Measurements from ENCODE around the gene RRBP1. TPM values are rescaled to one million over a fixed set of nuclear protein-coding genes. Genes with fewer than 3 reads are reported as not detected.

RRBP1 gene
- total and polyA plus RNA-seq, 4 experiments from 2014 or later = 0.63 to 33.7 (median 21.0) TPM

DNA sequence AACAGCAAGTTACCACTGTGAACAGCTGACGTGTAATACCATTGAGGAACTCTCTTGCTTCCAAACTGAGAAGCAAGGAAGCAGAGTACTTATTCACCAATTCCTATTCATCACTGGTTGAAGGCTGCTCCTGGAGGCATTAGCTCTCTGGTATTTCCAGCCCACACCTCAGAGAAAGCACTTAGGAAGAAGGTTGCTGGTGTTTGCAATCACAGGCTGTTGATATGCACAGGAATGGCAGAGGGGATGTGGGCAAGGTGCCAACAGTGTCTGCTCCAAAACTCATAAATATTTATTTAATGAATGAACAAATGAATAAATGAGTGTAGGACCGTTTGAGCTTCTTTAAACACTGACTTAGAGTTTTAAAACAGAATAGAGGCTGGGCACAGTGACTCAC lies 6.9 kb upstream of the RRBP1 start:
- no peak overlapping the region for H3K27ac Mint-ChIP-seq
- ChIA-PET POLR2A (ENCODE audit: partially characterized antibody) (no interaction called here), CTCF (ENCODE audit: partially characterized antibody) (no interaction called here)
- H3K4me1 Mint-ChIP-seq = no peaks in the 10 kb centered on the region
- Histone ChIP-seq H3K9me3 (ENCODE audit: control insufficient read depth in 1 of 2, low read length in 2 of 2) (no peaks in the 10 kb centered on the region), H3K4me3 (ENCODE audit: low read length in 2 of 2) (no peak overlapping the region), H3K36me3 (ENCODE audit: insufficient read depth, low read length) (no peaks in the 10 kb centered on the region), H3K4me1 (ENCODE audit: insufficient read depth, low read length) (no peaks in the 10 kb centered on the region), H3K27ac (ENCODE audit: low read depth, low read length) (no peak overlapping the region), H3K27me3 (ENCODE audit: insufficient read depth, low read length) (peaks cover 16% of the 10 kb centered on the region)
- H3K36me3 Mint-ChIP-seq = no peaks in the 10 kb centered on the region
- intact Hi-C loops (cut with micrococcal nuclease) = no loop called here
- H3K27me3 Mint-ChIP-seq = peaks cover 42 to 50% of the 10 kb centered on the region in 2 donors
- no peak for DNase-seq
- H3K4me3 Mint-ChIP-seq = no peak overlapping the region
- H3K9me3 Mint-ChIP-seq = peaks cover 0 to 12% (median 5%) of the 10 kb centered on the region in 8 donors

DNA sequence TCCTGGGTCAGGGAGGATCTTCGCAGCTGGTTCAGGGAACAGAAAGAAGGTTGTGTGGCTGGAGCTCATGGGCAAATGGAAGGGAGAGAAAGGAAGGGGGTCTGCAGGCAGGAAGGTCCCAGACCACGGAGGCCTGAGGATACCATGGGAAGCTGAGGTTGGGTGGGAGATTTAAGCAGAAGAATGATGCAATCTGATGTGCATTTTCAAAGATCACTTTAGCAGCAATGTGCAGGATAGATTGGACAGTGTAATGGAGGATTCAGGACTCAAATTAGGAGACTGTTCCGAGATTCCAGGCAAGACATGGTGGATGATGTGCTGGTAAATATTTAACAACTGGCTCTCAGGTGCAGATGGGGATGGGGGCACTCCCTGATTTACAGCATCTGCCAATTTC lies 5.8 kb upstream of the RRBP1 start:
- no peaks in the 10 kb centered on the region for H3K36me3 ChIP-seq (ENCODE audit: insufficient read depth, low read length)
- CTCF ChIA-PET (ENCODE audit: partially characterized antibody) = no interaction called here
- Mint-ChIP-seq H3K27ac (no peak overlapping the region), H3K27me3 (peaks cover 43 to 46% of the 10 kb centered on the region in 2 donors), H3K4me1 (peaks cover 3 to 6% (median 4%) of the 10 kb centered on the region in 4 donors), H3K4me3 (no peak overlapping the region), H3K9me3 (peaks cover 0 to 12% (median 5%) of the 10 kb centered on the region in 8 donors), H3K36me3 (no peaks in the 10 kb centered on the region)
- POLR2A ChIA-PET (ENCODE audit: partially characterized antibody) = no interaction called here
- intact Hi-C loops (cut with micrococcal nuclease) = no loop called here
- DNase-seq = no peak
- no peak overlapping the region for H3K4me3 ChIP-seq (ENCODE audit: low read length in 2 of 2)
- no peak overlapping the region for H3K27ac ChIP-seq (ENCODE audit: low read depth, low read length)
- H3K4me1 ChIP-seq (ENCODE audit: insufficient read depth, low read length) = peaks cover 7% of the 10 kb centered on the region
- peaks cover 16% of the 10 kb centered on the region for H3K27me3 ChIP-seq (ENCODE audit: insufficient read depth, low read length)
- no peaks in the 10 kb centered on the region for H3K9me3 ChIP-seq (ENCODE audit: control insufficient read depth in 1 of 2, low read length in 2 of 2)

DNA sequence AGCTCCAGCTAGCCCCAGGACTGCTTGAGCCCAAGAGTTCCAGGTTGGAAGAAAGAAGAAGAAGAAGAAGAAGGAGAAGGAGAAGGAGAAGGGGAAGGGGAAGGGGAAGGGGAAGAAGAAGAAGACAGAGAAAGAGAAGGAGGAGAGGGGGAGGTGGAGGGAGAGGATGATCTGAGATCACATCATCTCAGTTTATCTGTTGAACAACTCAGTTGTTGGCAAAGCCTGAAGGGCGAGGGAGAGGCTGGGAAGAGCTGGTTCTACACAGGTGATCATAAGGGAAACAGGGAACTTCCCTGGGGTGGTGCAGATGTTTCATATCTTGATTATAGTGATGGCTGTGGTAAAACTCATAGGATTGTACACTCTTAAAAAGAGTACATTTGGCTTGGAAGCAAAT lies 3.1 kb upstream of the RRBP1 start:
- no peak for DNase-seq
- no peak overlapping the region for H3K27ac ChIP-seq (ENCODE audit: low read depth, low read length)
- no peaks in the 10 kb centered on the region for H3K9me3 ChIP-seq (ENCODE audit: control insufficient read depth in 1 of 2, low read length in 2 of 2)
- ChIA-PET CTCF (ENCODE audit: partially characterized antibody) (no interaction called here), POLR2A (ENCODE audit: partially characterized antibody) (no interaction called here)
- no peaks in the 10 kb centered on the region for H3K36me3 ChIP-seq (ENCODE audit: insufficient read depth, low read length)
- intact Hi-C loops (cut with micrococcal nuclease) = no loop called here
- Mint-ChIP-seq H3K4me3 (no peak overlapping the region), H3K27me3 (peaks cover 28 to 34% of the 10 kb centered on the region in 2 donors), H3K4me1 (peaks cover 8 to 19% (median 13%) of the 10 kb centered on the region in 4 donors), H3K36me3 (peaks cover 0 to 2% of the 10 kb centered on the region in 2 donors), H3K27ac (no peak overlapping the region), H3K9me3 (peaks cover 0 to 7% (median 3%) of the 10 kb centered on the region in 8 donors)
- H3K4me1 ChIP-seq (ENCODE audit: insufficient read depth, low read length) = peaks cover 16% of the 10 kb centered on the region
- H3K4me3 ChIP-seq (ENCODE audit: low read length in 2 of 2) = no peak overlapping the region
- peaks cover 10% of the 10 kb centered on the region for H3K27me3 ChIP-seq (ENCODE audit: insufficient read depth, low read length)

DNA sequence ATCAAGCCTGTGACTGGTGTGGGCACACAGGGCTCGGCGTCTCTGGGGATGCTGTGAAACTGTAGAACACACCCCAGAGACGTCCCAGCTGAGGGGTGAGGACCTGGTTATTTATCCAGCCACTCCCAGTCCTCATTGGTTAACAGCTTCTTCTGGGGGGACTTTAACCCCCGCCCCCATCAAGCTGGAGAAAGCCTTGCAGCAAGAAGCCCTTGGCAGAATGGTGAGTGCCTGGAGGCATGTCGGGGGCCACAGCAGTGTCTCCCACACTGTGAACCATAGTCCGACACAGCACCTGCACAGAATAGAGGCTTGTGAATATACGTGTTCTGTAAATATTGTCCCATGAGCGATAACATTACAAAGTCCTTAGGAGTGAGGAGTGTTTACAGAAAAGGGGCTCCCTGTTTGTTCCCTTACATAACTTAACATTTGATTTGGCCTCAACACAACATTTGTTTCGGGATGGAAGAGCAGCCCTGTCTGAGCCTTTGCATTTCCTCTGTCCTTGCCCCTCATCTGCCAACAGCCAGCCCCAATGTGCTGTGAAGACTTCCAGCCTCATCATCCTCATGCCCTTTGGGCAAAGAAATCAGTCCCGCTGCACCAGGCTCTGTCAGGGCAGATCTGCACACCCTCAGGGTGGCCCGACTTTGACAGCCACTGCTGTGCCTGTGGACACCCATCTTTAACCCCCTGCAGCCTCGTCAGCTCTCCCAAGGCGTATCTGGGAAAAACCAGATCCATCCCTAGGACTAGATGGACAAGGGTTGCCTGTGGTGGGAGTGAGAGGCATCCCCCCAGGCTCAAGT lies 2.2 kb upstream of the RRBP1 start:
- CTCF ChIA-PET (ENCODE audit: partially characterized antibody) = interaction anchor here (2.8 to 6.3 kb wide), 3 partner anchors 214 to 313 kb away, joined by 22 to 53 read pairs (median 28); partner anchors contain the start of genes MGME1 and SNX5
- peak overlapping the region in 2 of 8 donors; percentile 1 to 2 for H3K4me3 Mint-ChIP-seq
- intact Hi-C loops (cut with micrococcal nuclease) = no loop called here

DNA sequence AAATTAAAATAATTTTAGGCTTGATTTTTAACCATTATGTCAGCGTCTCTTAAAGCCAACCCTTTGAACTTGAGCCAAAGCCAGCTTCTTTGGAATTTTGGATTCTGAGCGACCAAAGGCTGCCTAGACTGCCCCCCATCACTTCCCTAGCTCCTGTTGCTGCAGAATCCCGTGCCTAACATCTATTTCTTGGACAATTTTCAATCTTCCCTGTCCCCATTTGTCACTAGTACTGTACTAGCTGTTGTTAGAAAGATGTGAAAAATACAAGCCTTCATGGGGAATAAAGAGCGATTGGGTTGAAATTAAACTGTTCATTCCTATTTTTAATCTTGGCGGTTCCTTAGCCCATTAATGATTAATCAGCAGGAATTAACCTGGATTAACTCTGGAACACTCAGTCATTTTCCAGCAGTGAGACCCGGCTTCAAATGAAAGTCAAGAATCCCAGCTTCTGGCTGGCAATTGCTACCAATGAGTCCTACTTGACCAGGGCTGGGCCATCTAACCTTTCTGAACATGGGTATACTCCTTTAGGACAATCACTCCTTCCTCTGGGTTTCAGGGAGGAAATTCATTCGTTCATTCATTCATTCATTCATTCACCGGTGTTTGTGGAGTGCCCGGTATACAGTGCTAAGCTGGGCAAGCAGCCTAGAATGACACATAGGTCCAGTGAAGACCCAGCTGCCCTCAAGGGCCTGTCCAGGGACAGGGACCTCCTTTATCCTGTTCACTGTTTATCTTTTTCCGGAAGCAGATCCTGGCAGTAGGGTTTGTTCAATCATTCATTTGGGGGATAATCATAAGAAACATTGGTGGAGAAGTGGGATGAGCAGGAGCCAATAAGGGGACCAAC lies 1.4 kb upstream of the RRBP1 start:
- peaks cover 0 to 5% of the 10 kb centered on the region in 2 donors for H3K36me3 Mint-ChIP-seq
- ChIA-PET POLR2A (ENCODE audit: partially characterized antibody) (interaction anchor here (0.6 to 4.2 kb wide), 14 partner anchors 8 to 824 kb away, joined by 3 to 77 read pairs (median 6); partner anchors contain the start of genes BFSP1, DSTN, KAT14 and MGME1), CTCF (ENCODE audit: partially characterized antibody) (interaction anchor here (0.9 to 6.3 kb wide), 37 partner anchors 8 to 604 kb away, joined by 3 to 53 read pairs (median 4); partner anchors contain the start of genes BANF2, DSTN, MGME1 and SNX5)
- intact Hi-C loops (cut with micrococcal nuclease) = loop anchor here (2.0 kb wide), 4 partner anchors 73 to 823 kb away; partner anchors contain the start of genes KAT14, PET117 and SEC23B
- Histone ChIP-seq H3K27me3 (ENCODE audit: insufficient read depth, low read length) (peaks cover 6% of the 10 kb centered on the region), H3K4me3 (ENCODE audit: low read length in 2 of 2) (peak overlapping the region in 1 of 2 donors; percentile 79), H3K9me3 (ENCODE audit: control insufficient read depth in 1 of 2, low read length in 2 of 2) (no peaks in the 10 kb centered on the region), H3K36me3 (ENCODE audit: insufficient read depth, low read length) (no peaks in the 10 kb centered on the region), H3K4me1 (ENCODE audit: insufficient read depth, low read length) (peaks cover 22% of the 10 kb centered on the region), H3K27ac (ENCODE audit: low read depth, low read length) (no peak overlapping the region)
- H3K9me3 Mint-ChIP-seq = peaks cover 0 to 7% (median 2%) of the 10 kb centered on the region in 8 donors
- peaks cover 24 to 31% of the 10 kb centered on the region in 2 donors for H3K27me3 Mint-ChIP-seq
- DNase-seq = no peak
- peak overlapping the region in 3 of 7 donors; percentile 35 to 86 (median 83) for H3K27ac Mint-ChIP-seq
- peak overlapping the region in 7 of 8 donors; percentile 75 to 94 (median 89) for H3K4me3 Mint-ChIP-seq
- H3K4me1 Mint-ChIP-seq = peaks cover 10 to 28% (median 19%) of the 10 kb centered on the region in 4 donors

More for the DNA sequence above, 2.2 kb upstream of the RRBP1 start:
- Histone ChIP-seq H3K4me1 (ENCODE audit: insufficient read depth, low read length) (peaks cover 22% of the 10 kb centered on the region), H3K9me3 (ENCODE audit: control insufficient read depth in 1 of 2, low read length in 2 of 2) (no peaks in the 10 kb centered on the region), H3K27me3 (ENCODE audit: insufficient read depth, low read length) (peaks cover 9% of the 10 kb centered on the region), H3K4me3 (ENCODE audit: low read length in 2 of 2) (no peak overlapping the region), H3K36me3 (ENCODE audit: insufficient read depth, low read length) (no peaks in the 10 kb centered on the region), H3K27ac (ENCODE audit: low read depth, low read length) (no peak overlapping the region)
- Mint-ChIP-seq H3K27ac (peak overlapping the region in 1 of 7 donors; percentile 86), H3K9me3 (peaks cover 0 to 7% (median 2%) of the 10 kb centered on the region in 8 donors), H3K4me1 (peaks cover 10 to 28% (median 19%) of the 10 kb centered on the region in 4 donors), H3K36me3 (peaks cover 0 to 2% of the 10 kb centered on the region in 2 donors), H3K27me3 (peaks cover 26 to 31% of the 10 kb centered on the region in 2 donors)
- POLR2A ChIA-PET (ENCODE audit: partially characterized antibody) = interaction anchor here (4.2 kb wide), 1 partner anchor 283 kb away, joined by 77 read pairs; the partner anchor contains the start of genes MGME1 and SNX5
- no peak for DNase-seq

DNA sequence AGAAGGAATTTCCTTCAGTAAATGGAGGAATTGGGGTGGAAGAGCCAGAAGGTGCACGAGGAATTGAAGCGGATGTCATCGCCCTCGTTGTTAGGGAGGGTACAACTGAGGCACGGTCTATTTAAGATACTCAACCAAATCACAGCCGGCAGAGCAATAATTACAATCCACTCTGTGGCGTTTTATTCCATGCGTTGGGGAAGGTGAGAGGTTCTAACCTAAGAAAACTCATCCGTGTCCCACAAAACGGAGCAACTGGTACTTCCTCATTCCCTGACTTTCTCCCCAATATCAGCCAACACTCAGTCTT lies 802 bp upstream of the RRBP1 start:
- Mint-ChIP-seq H3K27me3 (peaks cover 22 to 30% of the 10 kb centered on the region in 2 donors), H3K27ac (peak overlapping the region; percentile 71 to 96 (median 87)), H3K9me3 (peaks cover 0 to 7% (median 2%) of the 10 kb centered on the region in 8 donors), H3K4me1 (peaks cover 10 to 28% (median 20%) of the 10 kb centered on the region in 4 donors), H3K4me3 (peak overlapping the region; percentile 81 to 94 (median 88)), H3K36me3 (peaks cover 0 to 10% of the 10 kb centered on the region in 2 donors)
- Histone ChIP-seq H3K36me3 (ENCODE audit: insufficient read depth, low read length) (no peaks in the 10 kb centered on the region), H3K27ac (ENCODE audit: low read depth, low read length) (peak overlapping the region; percentile 63), H3K4me1 (ENCODE audit: insufficient read depth, low read length) (peaks cover 22% of the 10 kb centered on the region), H3K27me3 (ENCODE audit: insufficient read depth, low read length) (peaks cover 6% of the 10 kb centered on the region), H3K9me3 (ENCODE audit: control insufficient read depth in 1 of 2, low read length in 2 of 2) (no peaks in the 10 kb centered on the region), H3K4me3 (ENCODE audit: low read length in 2 of 2) (peak overlapping the region; percentile 79 to 81)
- no peak for DNase-seq
- ChIA-PET CTCF (ENCODE audit: partially characterized antibody) (interaction anchor here (0.9 to 6.3 kb wide), 45 partner anchors 8 to 605 kb away, joined by 3 to 53 read pairs (median 4); partner anchors contain the start of genes BANF2, DSTN, MGME1 and SNX5), POLR2A (ENCODE audit: partially characterized antibody) (interaction anchor here (0.6 to 4.2 kb wide), 21 partner anchors 9 to 1112 kb away, joined by 3 to 77 read pairs (median 4); partner anchors contain the start of genes BFSP1, DSTN, DZANK1 and KAT14)
- intact Hi-C loops (cut with micrococcal nuclease) = loop anchor here (1.0 to 2.0 kb wide), 11 partner anchors 72 to 824 kb away; partner anchors contain the start of genes DSTN, KAT14, MGME1 and PET117

Data from CD4-positive, alpha-beta memory T cell (primary cell).